ENCODE data around the gene ERP27.

Gene ERP27

DNA sequence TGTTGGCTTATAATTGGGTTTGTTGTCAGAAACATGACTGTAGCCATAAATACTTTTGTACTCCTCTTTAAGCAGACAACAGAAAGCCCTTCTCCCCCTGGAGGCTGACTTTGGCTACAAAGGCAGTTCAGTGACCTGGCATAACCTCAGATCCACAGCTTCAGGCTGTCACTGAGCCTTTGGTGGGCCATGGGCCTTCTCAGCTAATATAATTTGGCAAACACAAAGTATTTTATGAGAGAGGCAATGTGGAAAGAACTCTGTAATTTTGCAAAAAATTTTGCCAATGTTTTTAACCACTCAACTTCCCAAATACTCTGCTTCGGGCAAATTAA, 37.1 kb downstream of the ERP27 start:
- DNase-seq: no peak

DNA sequence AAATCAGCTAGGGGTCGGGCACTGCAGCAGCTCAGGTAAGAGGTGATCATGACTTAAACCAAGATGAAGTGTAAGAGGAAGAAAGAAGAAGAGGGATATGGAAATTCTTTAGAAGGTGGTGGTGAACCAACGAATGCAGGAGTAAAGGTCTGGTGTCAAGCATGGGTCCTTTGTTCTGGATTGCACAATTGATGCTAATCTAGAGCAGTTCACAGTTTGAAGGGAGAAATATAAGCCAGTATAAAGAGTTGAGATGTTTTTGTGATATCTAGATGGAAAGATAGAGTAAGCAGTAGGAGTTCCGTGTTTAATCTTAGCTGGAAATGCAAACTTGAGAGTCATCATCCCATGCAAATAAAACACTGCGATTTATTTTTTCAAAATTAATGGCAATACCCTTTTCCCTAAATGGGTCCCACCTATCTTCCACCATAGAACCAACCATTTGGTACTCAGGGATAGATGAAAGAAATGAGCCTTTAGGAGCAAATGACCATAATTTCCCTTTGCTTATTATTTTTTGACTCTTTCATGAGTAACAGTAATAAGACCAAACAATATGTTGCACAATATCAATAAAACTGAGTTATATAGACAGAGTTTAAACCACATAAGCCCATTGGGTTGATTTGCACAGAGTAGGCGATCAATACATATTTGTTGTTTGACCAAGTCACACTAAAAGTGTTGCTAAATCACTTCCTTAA, 37.7 kb downstream of the ERP27 start:
- no peak for DNase-seq

DNA sequence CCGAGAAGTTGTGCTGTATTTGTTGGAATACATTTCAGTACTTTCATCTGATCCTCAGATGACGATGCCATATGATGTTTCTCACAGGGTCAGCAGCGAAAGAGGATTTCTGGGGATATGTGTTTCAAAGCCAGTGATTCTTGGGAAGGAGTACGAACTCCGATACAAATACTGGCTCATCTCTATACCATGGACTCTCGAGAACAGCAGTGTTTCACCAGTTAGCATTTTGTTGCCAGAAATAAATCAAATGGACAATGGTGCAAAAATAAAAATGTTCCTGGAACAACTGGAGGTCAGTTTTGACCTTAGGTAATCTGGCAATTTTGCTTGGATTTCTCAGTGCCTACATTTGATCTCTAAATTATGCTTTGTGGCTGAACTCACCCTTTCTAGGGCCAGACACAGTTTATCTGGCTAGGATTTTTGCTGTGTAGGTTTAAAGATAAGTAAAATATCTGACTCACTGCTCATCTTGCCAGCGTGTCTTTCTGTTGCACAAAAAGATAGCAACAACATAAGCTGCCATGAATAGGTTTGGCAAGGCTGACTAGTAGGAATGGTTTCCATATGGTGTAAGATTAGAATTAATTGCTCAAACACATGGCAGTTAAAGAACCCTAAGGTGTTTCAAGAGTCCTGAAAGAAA, 41.7 kb downstream of the ERP27 start:
- no peak for DNase-seq

DNA sequence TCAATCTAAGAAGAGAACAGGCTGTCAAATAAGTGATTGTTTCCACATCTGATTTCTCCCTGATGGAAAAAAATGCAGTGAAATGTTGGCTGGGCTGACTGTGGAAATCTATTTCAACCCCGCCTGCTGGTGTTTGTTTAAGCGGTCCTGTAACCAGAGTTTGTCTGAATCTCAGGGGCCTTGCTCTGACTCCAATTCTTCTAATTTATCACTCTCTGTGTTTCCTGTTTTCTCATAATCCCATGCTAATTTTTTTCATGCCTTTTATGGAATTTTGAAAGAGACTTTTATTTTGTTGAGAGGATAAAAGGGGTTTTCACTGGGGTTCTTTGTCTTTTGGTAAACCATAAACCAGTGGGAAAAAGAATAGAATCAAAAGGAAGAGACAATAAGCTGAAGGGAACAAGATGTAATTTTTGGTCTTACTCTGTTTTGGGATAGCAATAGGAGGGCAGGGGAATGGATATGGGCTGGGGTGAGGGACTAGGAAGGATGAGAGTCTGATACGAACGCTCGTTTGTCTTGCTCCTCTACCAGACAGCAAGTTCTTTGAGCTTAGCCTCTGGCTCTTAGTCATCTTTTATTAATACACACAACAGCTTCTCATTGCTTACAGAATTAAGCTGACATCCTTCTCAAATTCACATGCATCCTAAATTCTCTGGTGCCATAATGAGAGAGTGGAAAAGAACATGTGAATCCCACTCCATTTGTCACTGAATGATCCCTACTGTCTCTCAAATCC, 44.7 kb downstream of the ERP27 start:
- DNase-seq: no peak

DNA sequence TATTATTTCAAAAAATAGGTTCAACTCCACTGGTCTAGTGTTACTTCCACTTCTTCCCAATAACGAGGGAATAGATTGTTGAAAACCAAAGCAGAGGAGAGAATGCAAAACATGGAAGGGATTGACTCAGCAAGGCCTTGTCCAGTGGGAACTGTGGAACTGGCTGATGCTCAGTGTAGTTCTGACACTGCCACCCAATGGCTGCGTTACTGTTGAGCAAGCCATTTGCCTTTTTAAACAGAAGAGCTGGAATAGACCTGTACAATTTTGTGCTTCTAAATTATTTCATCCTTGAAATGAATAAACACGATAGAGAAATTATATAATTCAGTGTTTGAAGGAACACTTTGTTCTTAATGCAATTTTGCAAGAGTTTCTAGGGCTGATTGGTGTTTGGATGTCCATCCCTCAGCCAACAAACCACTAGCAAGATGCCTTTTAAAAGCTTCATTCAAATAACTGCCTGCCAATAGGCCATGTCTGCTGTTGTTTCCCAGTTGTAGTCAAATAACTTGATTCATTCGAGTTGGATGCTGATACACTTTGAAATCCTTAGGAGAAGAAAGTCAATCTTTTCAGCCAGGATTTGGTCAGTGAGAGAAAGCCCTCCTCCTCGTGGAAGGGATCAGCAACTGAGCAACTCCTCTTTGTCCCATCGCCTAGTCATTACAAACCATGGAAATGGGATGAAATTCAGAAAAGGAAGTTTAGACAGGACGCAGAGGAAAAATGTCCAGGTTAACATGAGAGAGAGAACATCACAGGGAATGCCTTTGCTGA, 45.4 kb downstream of the ERP27 start:
- DNase-seq: no peak

DNA sequence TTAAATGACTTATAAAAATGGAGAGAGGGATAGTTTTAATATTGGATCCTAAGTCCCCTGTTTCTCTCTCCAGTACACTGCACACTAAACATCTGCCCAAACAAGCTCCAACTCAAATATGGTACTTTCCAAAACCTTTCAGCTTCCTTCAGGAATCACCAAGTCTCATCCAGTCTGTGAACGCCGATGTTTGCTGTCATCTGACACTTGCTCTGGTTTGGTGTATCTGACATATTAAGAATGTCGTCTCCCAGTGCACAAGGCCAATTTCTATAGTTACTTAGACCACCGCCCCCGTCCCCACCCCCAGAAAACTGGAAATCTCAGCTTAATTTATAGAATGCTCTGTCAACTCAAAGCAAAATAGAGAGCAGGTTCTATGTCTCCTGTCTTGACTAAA, 47.6 kb downstream of the ERP27 start:
- no peak for DNase-seq

DNA sequence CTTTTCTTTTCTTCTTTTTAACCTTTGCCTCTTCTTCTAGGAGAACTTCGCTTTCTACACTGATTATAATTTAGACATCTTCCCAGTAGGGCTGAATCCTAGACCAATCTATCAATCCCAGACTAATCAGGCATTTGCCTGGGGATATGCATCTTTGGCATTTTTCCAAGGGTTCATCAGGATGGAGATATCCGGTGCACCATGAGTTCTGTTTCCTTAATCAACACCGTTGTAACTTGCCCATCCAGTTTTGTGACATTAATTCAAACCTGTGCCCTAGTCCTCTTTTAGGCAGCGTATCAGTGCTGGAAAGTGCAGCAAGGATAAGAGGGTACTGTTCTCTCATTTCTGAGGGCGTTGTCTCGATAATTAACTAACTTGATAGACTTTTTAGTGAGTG, 52.1 kb downstream of the ERP27 start:
- no peak for DNase-seq

DNA sequence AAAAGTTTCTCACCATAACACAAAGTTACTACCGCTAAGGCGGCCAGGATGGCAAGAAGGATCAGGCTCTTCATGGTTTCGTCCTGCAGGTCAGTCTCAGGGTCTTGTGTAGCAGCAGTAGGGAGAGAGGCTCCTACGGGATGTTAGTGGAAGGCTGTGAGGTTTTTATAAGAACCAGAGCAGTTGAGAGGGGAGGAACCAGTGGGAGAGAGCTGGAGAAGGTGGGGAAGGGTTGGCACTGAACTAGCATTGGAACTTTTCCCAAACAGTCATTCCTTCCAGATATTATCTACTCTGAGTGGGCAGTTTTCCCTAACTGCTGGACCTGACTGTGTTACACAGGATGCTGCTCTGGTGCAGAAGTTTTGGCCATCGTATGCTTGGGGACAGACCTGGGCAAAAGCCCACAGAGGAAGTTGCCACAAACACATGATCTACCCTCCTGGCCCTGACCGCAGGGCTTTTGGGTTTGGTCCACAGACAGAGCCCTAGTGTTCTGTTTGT, 52.6 kb downstream of the ERP27 start, which contains the start of gene MGP:
MGP (minus strand) TSS at position 137 of the 504 bp plus-strand sequence; CDS start at position 74, 63 bp downstream.
- no peak for DNase-seq

DNA sequence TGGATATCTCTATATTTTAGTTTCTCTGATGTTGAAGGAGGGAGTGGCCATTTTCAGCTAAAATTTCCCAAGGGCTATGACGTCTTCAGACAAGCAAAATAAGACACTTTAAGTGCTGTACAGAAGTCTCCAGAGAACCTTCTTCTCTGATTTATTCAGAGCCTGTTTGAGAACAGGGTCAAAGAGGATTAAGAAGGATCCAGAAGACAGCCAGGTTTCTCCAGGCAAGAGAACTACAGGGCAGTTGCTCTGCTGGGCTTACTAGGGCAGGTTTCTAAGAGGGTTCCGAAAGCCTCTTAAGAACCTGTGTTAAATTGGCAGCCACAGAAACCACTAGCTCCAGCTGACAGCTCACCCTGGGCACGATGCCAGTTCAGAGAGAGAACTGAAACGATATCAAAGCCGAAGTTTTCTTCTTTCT, 53.9 kb downstream of the ERP27 start:
- DNase-seq: peak; percentile 50 to 58

DNA sequence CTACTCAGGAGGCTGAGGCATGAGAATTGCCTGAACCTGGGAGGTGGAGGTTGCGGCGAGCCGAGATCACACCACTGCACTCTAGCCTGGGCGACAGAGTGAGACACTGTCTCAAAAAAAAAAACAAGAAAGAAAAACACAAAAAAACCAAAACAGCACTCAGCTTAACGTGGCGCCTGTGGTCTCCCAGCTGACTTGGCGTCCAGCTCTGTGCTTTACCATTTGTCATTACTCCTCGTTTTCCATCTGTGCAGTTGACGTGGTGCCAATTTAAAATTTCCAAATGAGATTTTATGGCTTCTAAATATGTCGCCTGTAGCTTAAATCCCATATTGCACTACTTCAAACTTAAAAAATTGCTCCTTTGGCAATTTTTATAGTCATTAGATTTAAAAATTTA, 54.7 kb downstream of the ERP27 start:
- DNase-seq: no peak

DNA sequence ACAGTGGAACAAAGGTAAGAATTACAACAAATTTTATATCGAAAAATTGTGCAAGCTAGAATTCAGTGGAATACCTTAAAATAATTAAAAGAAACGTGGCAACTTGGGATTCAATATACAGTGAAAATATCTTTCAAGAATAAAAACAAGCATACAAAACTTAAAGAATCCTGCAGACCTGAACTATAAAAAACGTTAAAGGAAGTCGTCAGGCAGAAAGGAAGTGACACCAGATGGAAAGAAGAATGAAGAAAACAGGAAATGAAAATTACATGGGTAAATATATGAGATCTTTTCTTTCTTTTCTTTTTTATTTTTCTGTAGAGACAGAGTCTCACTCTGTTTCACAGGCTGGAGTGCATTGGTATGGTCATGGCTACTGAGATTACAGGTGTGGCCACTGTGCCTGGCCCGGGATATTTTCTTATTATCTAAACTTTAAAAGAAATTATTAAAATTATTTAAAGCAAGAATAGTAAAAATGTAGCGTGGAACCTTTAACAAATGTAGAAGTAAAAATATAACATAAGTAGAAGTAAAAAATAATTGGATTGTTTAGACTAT, 57.4 kb downstream of the ERP27 start:
- no peak for DNase-seq

DNA sequence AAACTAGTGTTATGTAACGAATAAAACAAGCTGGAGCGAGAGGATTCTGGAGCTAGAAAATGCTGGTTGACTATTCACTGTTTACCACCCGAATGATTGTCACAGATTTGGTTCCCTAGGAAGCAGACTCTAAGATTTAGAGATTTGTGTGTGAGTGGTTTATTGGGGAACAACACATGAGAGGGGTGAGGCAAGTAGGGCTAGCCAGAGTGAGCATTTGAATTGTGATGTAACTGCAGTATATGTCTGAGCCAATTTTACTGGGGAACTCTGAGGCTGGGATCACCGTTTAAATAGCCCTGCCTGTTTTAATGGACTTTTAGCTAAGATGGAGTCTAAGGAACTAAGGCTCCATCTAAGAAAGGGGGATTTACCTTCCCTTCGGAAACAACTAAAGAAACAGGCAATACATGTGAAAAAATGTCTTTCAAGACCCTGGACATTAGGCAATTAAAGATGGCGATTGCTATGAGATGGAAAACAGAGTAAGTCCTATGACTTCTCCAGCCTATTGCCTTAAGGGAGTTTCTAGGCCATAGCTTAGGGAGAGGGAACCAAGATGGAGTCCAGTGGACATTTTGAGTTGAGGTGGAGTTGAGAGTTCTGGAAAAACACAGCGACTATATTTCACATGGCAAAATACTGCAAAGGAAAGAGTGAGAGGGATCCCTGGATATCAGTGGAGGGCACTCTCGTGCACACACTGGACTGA, 59.0 kb downstream of the ERP27 start:
- DNase-seq: no peak

DNA sequence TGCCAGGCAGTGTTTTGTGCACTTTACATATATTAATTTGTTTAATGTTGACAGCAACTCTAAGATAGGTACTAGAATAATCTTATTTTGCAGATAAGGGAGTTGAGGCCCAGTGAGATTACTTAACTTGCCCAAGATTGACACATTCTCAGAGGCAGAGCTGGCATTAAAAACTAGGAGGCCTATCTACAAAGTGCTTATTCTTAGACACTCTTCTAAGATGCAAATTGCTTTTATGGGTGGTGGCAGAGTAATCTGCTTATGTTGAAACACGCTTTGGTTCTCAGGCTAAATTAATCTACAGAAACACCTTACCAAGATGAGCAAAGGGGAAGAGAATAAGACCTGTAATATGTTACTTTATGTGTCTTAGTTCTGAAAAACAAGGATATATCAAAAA, 59.8 kb downstream of the ERP27 start:
- DNase-seq: no peak

DNA sequence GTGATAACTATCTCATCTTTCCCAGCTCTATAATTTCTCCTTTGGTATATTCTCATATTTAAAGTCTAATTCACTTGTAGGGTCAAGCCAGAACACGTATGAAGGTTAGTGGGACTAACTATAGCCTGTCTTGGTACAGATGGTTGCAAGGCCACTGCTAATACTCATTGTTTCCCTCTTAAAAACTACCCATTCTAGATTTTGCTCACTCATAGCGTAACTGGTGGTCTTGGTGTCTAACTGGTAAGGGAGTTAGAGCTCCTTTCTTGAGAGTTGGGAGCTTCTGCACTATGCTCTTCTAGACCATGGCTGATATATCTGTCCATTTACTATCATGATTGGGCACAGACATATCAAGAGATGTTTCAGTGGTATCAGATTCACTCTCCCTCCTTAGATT, 61.5 kb downstream of the ERP27 start:
- DNase-seq: no peak

DNA sequence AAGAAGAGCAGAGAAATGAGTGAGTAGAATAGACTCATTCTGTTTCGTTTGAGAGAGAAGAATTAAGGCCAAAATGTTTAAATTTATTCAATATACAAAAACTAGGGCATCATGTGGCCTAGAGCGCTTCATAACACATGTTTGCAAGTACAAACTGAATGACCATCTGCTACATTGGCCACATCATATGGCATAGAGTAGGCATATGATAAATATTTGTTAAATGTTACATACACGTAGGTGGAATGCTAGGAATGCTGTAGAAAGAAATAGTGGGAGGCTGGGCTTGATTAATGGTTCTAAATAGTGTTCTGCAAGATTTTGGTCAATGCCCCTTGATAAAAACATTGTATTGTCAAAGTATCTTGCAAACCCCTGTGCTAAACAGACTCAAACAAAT, 63.5 kb downstream of the ERP27 start:
- no peak for DNase-seq

DNA sequence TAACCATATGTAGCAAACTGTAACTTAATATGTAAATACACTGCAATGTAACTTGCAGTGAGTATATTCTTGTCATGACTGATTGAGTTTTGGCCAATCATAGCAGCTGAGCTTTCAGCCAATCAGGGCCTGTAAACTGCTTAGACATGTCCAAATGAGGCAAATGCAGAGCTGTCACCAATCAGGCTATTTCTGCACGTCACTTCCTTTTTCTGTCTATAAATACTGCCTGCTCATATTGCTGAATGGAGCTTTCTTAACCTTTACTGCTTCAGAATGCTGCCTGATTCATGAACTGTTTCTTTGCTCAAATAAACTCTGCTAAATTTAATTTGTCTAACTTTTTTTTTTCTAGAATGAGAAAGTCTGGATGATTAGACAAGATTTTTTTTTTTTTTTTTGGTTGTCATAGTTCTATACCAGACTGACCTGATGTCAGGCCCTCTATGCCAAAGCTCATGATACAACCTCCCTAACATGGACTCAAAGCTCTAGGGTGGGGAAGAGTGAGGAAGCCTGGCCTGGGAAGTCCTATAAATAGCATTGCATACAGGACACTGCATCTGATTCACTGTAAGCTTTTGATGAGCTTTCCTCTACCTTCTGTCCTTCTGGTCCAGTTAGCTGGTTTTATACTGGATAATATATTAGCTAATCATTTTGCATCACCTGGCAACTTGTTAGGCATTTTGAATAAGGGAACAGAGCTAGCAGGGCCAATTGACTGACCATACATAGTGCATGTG, 64.7 kb downstream of the ERP27 start:
- peak; percentile 10 to 19 for DNase-seq

DNA sequence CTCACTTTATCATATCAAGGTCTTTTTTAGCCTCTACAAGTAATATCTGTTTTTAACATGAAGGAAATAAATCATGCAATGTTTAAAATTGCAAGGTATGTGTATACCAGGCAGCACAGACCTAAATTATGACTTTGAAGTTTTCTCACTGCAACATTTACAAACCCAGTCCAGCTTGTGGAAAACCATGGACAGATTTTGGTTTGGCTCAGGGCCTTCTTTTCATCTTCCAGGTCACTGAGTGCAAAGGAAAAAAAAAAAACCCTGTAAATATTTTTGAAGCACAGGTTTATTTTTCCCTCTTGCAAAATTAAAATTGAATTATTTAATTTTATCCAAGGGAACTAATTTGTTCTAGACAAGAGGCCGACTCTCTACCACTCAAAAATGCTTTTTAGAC, 66.5 kb downstream of the ERP27 start:
- DNase-seq: no peak

DNA sequence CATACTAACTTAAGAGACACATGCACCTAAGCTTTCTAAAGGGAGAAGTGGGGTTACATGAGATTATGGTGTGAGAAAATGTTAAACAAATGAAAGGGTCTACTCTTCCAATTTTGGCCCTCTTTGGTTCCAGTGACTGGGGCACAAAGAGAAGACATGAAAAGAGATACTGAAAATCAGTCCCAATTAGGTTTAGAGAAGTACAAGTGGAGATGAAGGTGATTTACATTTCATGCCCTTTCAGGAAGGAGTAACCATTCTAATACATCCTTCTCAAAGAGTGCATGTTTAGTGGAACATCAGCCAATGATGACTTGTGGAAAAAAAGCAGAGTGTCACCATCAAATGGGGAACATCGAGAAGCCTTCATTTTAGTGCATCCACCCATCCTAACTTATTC, 67.1 kb downstream of the ERP27 start:
- DNase-seq: no peak

DNA sequence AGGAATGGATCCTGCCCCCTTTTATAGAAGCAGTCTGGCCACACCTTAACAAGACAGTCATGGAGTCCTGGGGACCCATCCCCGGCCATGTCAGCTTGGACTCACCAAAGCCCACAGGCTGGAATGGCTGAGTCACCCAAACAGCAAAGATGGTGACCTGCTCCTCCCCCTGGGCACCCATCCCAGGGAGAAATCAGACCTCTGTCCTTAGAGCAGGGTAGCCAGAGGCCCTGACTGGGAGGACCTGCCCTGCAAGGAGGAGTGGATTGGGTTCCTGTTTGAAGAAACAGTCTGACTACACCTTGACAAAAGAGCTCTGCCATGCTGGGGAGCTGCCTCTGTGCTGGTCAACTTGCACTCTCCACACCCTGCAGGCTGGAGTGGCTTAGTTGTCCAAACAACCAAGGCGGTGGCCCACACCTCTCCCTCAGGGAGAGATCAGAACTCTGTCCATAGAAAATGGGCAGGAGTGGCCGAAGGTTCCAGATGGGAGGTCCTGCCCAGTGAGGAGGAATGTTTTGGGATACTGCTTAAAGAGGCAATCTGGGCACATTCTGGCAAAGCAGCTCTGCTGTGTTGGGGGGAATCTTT, 69.3 kb downstream of the ERP27 start:
- DNase-seq: no peak
